Bladder microvascular endothelial cell (primary cell): Measurements from ENCODE around the gene GPR135. TPM values are rescaled to one million over a fixed set of nuclear protein-coding genes. Genes with fewer than 3 reads are reported as not detected.

Experiments
- total RNA-seq: library from RNA; depleted of rRNA; stranded (reverse); fragments of >200 nt; gene quantifications from 2 replicates; pipeline ENCODE4 v1.2.3, GENCODE V29; 2014

Gene GPR135
- total RNA-seq, result 0.81 and 1.1 TPM in 2 replicates

GRCh38 chr14:59465316-59466135 is at the start of gene GPR135:
Gene GPR135 (minus strand): TSS chr14:59465380. CDS start chr14:59465226, 154 bp downstream.

GRCh38 chr14:59483819-59484638 is 18.8 kb upstream of the GPR135 start, which contains the start of the genes JKAMP and L3HYPDH:
Gene JKAMP (plus strand): TSS chr14:59484517. CDS start chr14:59484590, 73 bp downstream.
Gene L3HYPDH (minus strand): TSS chr14:59484408. CDS start chr14:59484316, 92 bp downstream.

Other genes with a start within 250 kb of the GPR135 start
- gene L3HYPDH, start 19.0 kb upstream of the GPR135 start, total RNA-seq, result 17.6 and 32.5 TPM in 2 replicates
- gene JKAMP, start 19.1 kb upstream of the GPR135 start, total RNA-seq, result 38.4 and 70.5 TPM in 2 replicates
- not detected in 2 replicates for gene CCDC175, start 111.4 kb upstream of the GPR135 start, total RNA-seq